DMS114 treated with DMSO at 0.1 percent for 48 hours (cell line): ENCODE measurements around the gene LARP4.
"Not testable (repeated sequence)": the region's sequence is repeated elsewhere in the genome, so short reads cannot be mapped to it uniquely, and the experiment has no call there.

ENCODE experiments used
- DNase-seq: peaks from one replicate; lab custom pipeline; 2025; ENCODE audit not compliant: unreplicated experiment; lab: John Stamatoyannopoulos, UW

LARP4 gene

GRCh38 chr12:50400104-50400637 is 514 bp upstream of the LARP4 start:
- DNase-seq, result peak; percentile 52

GRCh38 chr12:50401500-50402081 is 906 bp downstream of the LARP4 start:
- DNase-seq, result peak; percentile 31

GRCh38 chr12:50402264-50403000 is 1.7 kb downstream of the LARP4 start:
- no peak for DNase-seq

GRCh38 chr12:50403001-50403440 is 2.3 kb downstream of the LARP4 start:
- no peak for DNase-seq

- DNase-seq, result no peak
These were observed 3.6 kb downstream of the LARP4 start for GRCh38 chr12:50404307-50404706.

- DNase-seq, result no peak
These were observed 10.5 kb downstream of the LARP4 start for GRCh38 chr12:50411051-50411660.

GRCh38 chr12:50415899-50416479 is 15.3 kb downstream of the LARP4 start:
- no peak for DNase-seq

GRCh38 chr12:50419112-50419909 is 18.6 kb downstream of the LARP4 start:
- no peak for DNase-seq

- DNase-seq, result not testable (repeated sequence)
These were observed 22.2 kb downstream of the LARP4 start for GRCh38 chr12:50422855-50423254.

- DNase-seq, result not testable (repeated sequence)
These were observed 22.7 kb downstream of the LARP4 start for GRCh38 chr12:50423342-50423741.

GRCh38 chr12:50425589-50426258 is 25.0 kb downstream of the LARP4 start:
- no peak for DNase-seq

GRCh38 chr12:50431656-50432055 is 31.0 kb downstream of the LARP4 start:
- DNase-seq, result not testable (repeated sequence)

- DNase-seq, result no peak
These were observed 39.6 kb downstream of the LARP4 start for GRCh38 chr12:50440288-50440687.

GRCh38 chr12:50441763-50442162 is 41.1 kb downstream of the LARP4 start:
- DNase-seq, result no peak

- no peak for DNase-seq
These were observed 41.7 kb downstream of the LARP4 start for GRCh38 chr12:50442178-50442908.

- DNase-seq, result not testable (repeated sequence)
These were observed 49.0 kb downstream of the LARP4 start for GRCh38 chr12:50449671-50450070.

GRCh38 chr12:50452795-50453194 is 52.1 kb downstream of the LARP4 start:
- DNase-seq, result no peak

GRCh38 chr12:50453872-50454271 is 53.2 kb downstream of the LARP4 start:
- DNase-seq, result no peak

GRCh38 chr12:50458606-50459005 is 57.9 kb downstream of the LARP4 start:
- no peak for DNase-seq

- DNase-seq, result no peak
These were observed 66.8 kb downstream of the LARP4 start for GRCh38 chr12:50467439-50467838.
